ENCODE measurements around the gene SLC25A1.
"Not testable (repeated sequence)": the region's sequence is repeated elsewhere in the genome, so short reads cannot be mapped to it uniquely, and the experiment has no call there.

SLC25A1 gene

GRCh38 chr22:19214078-19214473, 35.5 kb upstream of the SLC25A1 start:
- in situ Hi-C loops (cut with HindIII; ENCODE audit: low pct_unique_long_range_greater_than_20kb, low sequenced_read_pairs), result no loop called here
- no peak for DNase-seq (ENCODE audit: low read depth in 1 of 2, low spot score in 1 of 2)
- no peak for TF ChIP-seq JUND (IDR thresholded peaks at IDR 0.05; ENCODE audit: low read depth)

GRCh38 chr22:19213442-19214077, 35.0 kb upstream of the SLC25A1 start:
- in situ Hi-C loops (cut with HindIII; ENCODE audit: low pct_unique_long_range_greater_than_20kb, low sequenced_read_pairs), result no loop called here
- TF ChIP-seq JUND (IDR thresholded peaks at IDR 0.05; ENCODE audit: low read depth), result no peak
- no peak for DNase-seq (ENCODE audit: low read depth in 1 of 2, low spot score in 1 of 2)

- TF ChIP-seq JUND (IDR thresholded peaks at IDR 0.05; ENCODE audit: low read depth), result no peak
- DNase-seq (ENCODE audit: low read depth in 1 of 2, low spot score in 1 of 2), result no peak
- in situ Hi-C loops (cut with HindIII; ENCODE audit: low pct_unique_long_range_greater_than_20kb, low sequenced_read_pairs), result no loop called here
These were observed 34.5 kb upstream of the SLC25A1 start for GRCh38 chr22:19213001-19213400.

DNA sequence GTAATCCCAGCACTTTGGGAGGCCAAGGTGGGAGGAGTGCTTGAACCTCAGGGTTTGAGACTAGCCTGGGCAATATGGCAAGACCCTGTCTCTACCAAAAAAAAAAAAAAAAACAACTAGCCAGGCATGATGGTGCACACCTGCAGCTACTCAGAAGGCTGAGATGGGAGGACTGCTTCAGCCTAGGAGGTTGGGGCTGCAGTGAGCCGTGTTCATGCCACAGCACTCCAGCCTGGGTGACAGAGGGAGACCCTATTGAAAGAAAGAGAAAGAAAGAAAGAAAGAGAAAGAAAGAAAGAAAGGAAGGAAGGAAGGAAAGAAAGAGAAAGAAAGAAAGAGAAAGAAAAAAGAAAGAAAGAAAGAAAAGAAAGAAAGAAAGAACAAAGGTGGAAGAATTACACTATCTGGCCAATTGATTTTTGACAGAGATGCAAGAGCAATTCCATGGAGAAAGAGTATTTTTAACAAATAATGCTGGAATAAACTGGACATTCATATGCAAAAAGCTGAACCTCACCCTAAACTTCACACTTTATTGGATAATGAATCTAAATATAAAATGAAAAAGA, 33.9 kb upstream of the SLC25A1 start:
- DNase-seq (ENCODE audit: low read depth in 1 of 2, low spot score in 1 of 2), result no peak

DNA sequence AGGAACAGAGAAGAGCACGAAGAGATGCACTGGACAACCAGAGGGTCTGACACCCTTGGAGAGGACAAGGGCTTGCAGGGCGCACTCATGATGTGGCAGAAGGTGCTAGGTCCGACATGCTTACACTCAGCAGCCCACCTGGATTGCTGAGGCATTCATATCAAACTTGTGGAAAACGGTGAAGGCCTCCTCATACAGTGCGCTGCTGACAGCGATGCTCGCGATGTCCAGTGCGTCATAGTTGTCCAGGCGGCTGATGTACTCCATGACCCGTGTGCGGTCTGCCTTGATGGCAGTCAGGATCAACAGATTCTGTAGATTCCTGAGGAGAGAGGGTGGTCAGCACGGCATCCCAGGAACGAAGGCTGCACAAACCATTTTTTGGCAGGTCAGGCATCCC, 31.7 kb upstream of the SLC25A1 start:
- no peak for TF ChIP-seq JUND (IDR thresholded peaks at IDR 0.05; ENCODE audit: low read depth)
- DNase-seq (ENCODE audit: low read depth in 1 of 2, low spot score in 1 of 2), result no peak
- in situ Hi-C loops (cut with HindIII; ENCODE audit: low pct_unique_long_range_greater_than_20kb, low sequenced_read_pairs), result no loop called here

More for the DNA sequence above, 33.9 kb upstream of the SLC25A1 start:
- no peak for TF ChIP-seq JUND (IDR thresholded peaks at IDR 0.05; ENCODE audit: low read depth)
- in situ Hi-C loops (cut with HindIII; ENCODE audit: low pct_unique_long_range_greater_than_20kb, low sequenced_read_pairs), result no loop called here

GRCh38 chr22:19208287-19208847, 29.8 kb upstream of the SLC25A1 start:
- in situ Hi-C loops (cut with HindIII; ENCODE audit: low pct_unique_long_range_greater_than_20kb, low sequenced_read_pairs), result no loop called here
- no peak for DNase-seq (ENCODE audit: low read depth in 1 of 2, low spot score in 1 of 2)
- TF ChIP-seq JUND (IDR thresholded peaks at IDR 0.05; ENCODE audit: low read depth), result no peak

DNA sequence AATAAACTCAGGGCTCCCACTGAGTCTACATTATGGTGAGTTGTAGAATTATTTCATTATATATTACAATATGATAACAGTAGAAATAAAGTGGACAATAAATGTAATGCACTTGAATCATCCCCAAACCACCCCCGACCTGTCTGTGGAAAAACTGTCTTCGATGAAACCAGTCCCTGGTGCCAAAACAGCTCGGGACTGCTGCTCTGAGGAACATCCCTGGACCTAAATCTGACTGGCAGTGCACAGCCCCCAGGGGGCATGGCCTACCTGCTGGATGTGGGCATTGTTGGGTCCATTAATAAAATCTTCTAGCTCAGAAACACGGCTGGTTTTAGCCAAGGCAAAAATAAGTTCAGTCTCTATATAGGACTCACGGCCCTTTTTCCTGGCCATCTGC, 29.3 kb upstream of the SLC25A1 start:
- no peak for DNase-seq (ENCODE audit: low read depth in 1 of 2, low spot score in 1 of 2)
- no peak for TF ChIP-seq JUND (IDR thresholded peaks at IDR 0.05; ENCODE audit: low read depth)
- in situ Hi-C loops (cut with HindIII; ENCODE audit: low pct_unique_long_range_greater_than_20kb, low sequenced_read_pairs), result no loop called here

DNA sequence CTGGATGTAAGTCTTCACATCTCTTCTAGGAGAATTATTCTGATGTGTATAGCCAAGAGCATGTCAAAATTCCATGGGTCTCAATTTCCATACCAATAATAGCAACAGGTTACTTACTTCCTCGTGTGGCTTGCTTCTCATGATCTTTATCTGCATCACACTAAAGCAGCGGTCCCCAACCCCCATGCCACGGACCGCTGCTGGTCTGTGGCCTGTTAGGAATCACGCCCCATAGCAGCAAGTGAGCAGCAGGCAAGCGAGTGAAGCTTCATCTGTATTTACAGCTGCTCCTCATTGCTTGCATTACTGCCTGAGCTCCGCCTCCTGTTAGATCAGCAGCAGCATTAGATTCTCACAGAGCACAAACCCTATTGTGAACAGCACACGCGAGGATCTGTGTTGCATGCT, 28.9 kb upstream of the SLC25A1 start:
- no peak for TF ChIP-seq JUND (IDR thresholded peaks at IDR 0.05; ENCODE audit: low read depth)
- DNase-seq (ENCODE audit: low read depth in 1 of 2, low spot score in 1 of 2), result peak in 1 of 2 experiments; percentile 44
- in situ Hi-C loops (cut with HindIII; ENCODE audit: low pct_unique_long_range_greater_than_20kb, low sequenced_read_pairs), result no loop called here

- no peak for DNase-seq (ENCODE audit: low read depth in 1 of 2, low spot score in 1 of 2)
- in situ Hi-C loops (cut with HindIII; ENCODE audit: low pct_unique_long_range_greater_than_20kb, low sequenced_read_pairs), result no loop called here
- TF ChIP-seq JUND (IDR thresholded peaks at IDR 0.05; ENCODE audit: low read depth), result no peak
These were observed 27.8 kb upstream of the SLC25A1 start for GRCh38 chr22:19206287-19206686.

GRCh38 chr22:19204640-19205039, 26.1 kb upstream of the SLC25A1 start:
- in situ Hi-C loops (cut with HindIII; ENCODE audit: low pct_unique_long_range_greater_than_20kb, low sequenced_read_pairs), result no loop called here
- no peak for DNase-seq (ENCODE audit: low read depth in 1 of 2, low spot score in 1 of 2)
- TF ChIP-seq JUND (IDR thresholded peaks at IDR 0.05; ENCODE audit: low read depth), result no peak

DNA sequence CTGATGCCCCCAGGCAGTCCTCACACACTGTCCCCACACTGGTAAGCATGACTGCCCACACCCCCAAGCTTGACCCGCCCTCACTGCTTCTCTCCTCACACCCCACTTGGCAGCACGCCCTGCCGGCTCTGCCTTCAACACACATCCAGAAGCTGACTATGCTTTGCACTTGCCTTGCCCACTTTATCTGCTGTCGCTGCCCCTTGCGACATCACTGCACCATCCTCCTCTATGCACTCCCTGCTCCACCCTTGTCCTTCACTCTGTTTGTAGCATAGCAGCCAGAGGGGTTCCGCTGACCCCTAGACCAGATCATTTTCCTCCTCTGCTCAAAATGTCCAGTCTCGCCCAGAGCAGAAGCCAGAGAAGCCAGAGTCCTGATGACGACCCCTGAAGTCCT, 25.3 kb upstream of the SLC25A1 start:
- in situ Hi-C loops (cut with HindIII; ENCODE audit: low pct_unique_long_range_greater_than_20kb, low sequenced_read_pairs), result no loop called here
- no peak for DNase-seq (ENCODE audit: low read depth in 1 of 2, low spot score in 1 of 2)
- no peak for TF ChIP-seq JUND (IDR thresholded peaks at IDR 0.05; ENCODE audit: low read depth)

- DNase-seq (ENCODE audit: low read depth in 1 of 2, low spot score in 1 of 2); in situ Hi-C loops (cut with HindIII; ENCODE audit: low pct_unique_long_range_greater_than_20kb, low sequenced_read_pairs): not testable (repeated sequence)
These were observed 24.3 kb upstream of the SLC25A1 start for GRCh38 chr22:19202799-19203186.

DNA sequence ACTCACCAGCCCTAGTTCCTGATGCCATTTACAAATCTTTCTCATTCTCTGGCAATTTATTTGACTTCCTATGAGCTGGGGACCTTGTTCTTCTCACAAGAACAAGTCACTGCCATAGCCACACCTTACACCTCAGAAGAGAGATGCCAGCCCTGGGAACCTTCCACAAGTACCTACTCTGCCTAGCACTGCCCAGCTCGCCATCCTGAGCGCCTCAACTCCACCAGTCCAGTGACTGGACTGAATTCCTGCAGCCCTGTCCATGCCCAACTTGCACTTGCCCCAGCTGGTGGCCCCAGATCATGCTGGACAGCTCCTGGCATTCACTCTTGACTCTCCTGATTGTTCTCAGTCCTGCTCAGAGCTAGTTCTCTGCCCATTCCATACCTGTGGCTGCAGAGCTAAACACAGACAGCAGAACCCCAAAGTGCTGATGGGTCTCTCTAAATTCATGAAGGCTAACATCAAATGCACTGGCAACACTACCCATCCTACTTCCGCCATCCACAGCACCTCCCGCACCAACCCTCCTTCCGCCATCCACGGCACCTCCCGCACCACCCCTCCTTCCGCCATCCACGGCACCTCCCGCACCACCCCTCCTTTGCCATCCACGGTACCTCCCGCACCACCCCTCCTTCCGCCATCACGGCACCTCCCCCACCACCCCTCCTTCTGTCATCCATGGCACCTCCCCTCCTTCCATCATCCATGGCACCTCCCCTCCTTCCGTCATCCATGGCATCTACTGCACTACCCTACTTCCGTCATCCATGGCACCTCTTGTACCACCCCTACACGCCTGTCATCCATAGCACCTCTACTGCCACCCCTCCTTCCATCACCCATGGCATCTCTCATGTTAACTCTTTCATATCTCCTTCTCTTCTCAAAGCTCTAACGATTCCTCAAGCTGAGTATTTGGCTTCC, 23.6 kb upstream of the SLC25A1 start:
- in situ Hi-C loops (cut with HindIII; ENCODE audit: low pct_unique_long_range_greater_than_20kb, low sequenced_read_pairs), result no loop called here
- DNase-seq (ENCODE audit: low read depth in 1 of 2, low spot score in 1 of 2), result peak; percentile 79 to 91
- TF ChIP-seq JUND (IDR thresholded peaks at IDR 0.05; ENCODE audit: low read depth), result no peak

Data from T47D (cell line).